Central memory CD4-positive, alpha-beta T cell (primary cell): ENCODE data around the gene GCLM.
A peak's percentile ranks its signal among the peaks of the same experiment; 100 is the strongest.
"Not testable (repeated sequence)": the region's sequence is repeated elsewhere in the genome, so short reads cannot be mapped to it uniquely, and the experiment has no call there.

ENCODE experiments used
- DNase-seq: peaks from one replicate; pipeline ENCODE4 v3.0.0; 2022
- total RNA-seq, 3 experiments: gene quantifications; one replicate each; lab custom pipeline; 2026; lab: John Stamatoyannopoulos, UW

The GCLM gene
- total RNA-seq: 24.5 to 122 (median 88.8) reads per million in 3 experiments

- peak; percentile 86 for DNase-seq
These were observed at the start of gene GCLM for GRCh38 chr1:93909146-93910050. Gene GCLM, minus strand, starts transcription at chr1:93909430. Its CDS starts 267 bp downstream, at chr1:93909163.

DNA sequence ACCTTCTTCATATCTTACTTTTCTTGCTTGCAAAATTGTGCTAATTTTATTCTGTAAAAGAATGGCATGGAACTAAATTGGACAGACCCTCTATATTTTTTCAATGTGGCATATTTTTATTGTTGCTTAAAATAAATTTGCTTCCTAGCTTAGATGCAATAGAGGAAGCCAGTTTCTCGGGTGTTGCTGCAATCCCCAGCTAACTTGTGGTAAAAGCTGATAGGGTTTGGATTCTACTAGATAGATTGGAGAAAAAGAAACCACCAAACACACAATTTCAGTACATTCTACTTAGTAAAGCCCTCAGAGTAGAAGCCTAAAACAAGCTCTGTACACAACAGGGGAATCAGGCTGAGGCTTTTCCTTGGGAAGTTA lies 49.5 kb upstream of the GCLM start:
- no peak for DNase-seq

DNA sequence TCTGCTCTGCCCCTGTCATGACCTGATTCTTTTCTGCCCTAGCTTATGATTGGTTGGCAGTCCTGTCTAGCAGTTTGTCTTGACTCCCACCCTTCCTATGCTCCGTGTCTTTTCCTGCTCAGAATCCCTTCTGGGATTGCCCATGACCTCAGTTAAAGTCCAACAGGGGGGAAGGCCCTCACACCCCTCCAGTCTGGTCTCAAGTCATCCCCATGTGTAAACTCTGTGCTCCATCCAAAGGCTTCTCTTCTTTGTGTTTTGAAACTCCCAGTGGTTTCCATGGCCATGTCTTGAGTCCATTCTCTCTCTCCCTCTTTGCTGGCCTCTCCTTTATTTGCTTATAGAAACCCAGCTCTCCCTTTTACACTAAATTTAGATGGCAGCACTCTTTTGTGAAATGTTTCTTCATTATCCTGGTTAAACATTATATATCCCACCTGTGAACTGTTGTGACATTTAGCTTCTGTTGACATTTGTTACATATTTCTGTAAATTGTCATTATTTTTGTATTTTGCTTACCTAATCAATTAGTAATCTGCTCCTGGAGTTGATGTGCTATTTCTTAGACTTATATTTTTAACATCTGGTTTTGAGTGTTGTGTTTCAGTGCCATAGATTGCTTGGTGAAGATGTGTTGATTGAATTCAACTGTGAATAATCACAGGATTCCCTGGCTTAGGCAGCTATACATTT lies 48.9 kb upstream of the GCLM start:
- no peak for DNase-seq

GRCh38 chr1:93955765-93956164 lies 46.5 kb upstream of the GCLM start:
- no peak for DNase-seq

GRCh38 chr1:93947002-93947686 lies 37.9 kb upstream of the GCLM start:
- DNase-seq: not testable (repeated sequence)

GRCh38 chr1:93938461-93939145 lies 29.4 kb upstream of the GCLM start:
- no peak for DNase-seq

- no peak for DNase-seq
These were observed 28.8 kb upstream of the GCLM start for GRCh38 chr1:93937997-93938396.

DNA sequence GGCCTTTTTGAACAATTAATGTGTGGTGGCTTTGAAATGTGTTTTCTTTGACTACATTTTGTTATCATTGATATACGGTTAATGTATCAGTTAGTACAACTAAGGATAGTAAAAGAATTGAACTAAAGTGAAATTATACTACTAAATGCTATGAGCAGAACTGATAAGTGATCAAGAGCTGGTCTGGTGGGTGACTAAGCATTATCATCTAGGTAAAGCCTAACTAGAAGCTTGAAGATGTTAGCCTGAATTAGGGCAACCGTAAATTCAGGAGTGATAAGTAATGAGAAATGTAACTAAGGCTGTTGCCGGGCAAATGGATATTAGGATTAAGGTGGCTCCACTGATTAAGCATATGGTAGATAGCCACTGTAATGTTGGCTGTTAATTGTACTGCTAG lies 16.0 kb upstream of the GCLM start:
- DNase-seq: no peak

- no peak for DNase-seq
These were observed 10.6 kb upstream of the GCLM start for GRCh38 chr1:93919780-93920179.

GRCh38 chr1:93917302-93917701 lies 8.1 kb upstream of the GCLM start:
- DNase-seq: no peak

GRCh38 chr1:93910880-93911279 lies 1.6 kb upstream of the GCLM start:
- not testable (repeated sequence) for DNase-seq

DNA sequence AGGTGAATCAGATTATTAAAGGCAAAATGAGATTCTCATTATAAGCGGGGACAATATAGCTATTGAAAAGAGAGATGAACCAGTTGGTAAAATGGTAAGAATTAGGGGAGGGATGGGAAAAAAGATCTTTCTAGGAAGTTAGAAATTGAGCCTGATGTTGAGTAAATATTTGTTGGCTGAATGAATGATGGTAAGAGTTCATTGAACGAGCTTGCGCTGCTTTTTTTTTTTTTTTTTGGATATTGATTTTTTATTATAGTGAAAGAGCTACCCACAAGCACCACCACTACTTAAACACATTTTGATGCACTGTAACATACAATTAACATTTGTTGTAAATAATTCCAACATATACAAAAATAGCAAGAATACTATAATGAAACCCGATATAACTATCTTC lies 1.1 kb upstream of the GCLM start:
- DNase-seq: no peak

- DNase-seq: peak; percentile 56
These were observed 660 bp downstream of the GCLM start for GRCh38 chr1:93908394-93909145.

DNA sequence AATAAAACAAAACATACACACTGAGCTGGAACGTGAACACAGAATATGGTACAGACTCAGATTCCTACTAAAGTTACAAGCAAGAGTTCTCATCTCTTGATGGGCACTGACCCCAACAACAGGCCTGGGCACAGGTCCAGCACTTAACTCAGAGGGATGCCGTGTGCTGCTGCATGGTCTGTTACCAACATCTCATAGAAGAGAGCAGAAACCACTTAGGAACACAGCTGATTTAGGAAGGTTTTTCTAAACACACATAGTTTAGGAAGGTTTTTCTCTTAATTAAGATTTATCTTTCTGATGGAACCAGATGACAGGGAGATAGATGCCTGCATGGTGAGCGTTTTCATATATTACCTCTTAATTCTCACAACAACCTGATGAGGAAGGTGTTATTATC lies 1.5 kb downstream of the GCLM start:
- no peak for DNase-seq

- DNase-seq: no peak
These were observed 2.8 kb downstream of the GCLM start for GRCh38 chr1:93906480-93906879.

- DNase-seq: no peak
These were observed 3.5 kb downstream of the GCLM start for GRCh38 chr1:93905734-93906133.

DNA sequence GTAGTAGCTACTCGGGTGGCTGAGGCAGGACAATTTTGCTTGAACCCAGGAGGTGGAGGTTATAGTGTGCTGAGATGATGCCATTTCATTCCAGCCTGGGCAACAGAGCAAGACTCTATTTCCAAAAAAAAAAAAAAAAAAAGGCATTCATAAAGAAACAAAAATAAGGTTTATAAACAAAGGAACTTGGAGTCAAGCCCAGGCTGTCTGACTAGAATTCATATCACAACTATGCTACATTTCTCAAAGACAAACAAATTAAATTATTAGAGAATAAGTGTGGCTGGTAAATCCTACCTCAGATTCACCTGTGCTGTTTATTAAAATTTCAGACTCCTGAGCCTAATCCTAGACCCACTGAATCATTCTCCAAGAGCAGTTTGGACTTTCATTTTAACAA lies 4.2 kb downstream of the GCLM start:
- DNase-seq: no peak

DNA sequence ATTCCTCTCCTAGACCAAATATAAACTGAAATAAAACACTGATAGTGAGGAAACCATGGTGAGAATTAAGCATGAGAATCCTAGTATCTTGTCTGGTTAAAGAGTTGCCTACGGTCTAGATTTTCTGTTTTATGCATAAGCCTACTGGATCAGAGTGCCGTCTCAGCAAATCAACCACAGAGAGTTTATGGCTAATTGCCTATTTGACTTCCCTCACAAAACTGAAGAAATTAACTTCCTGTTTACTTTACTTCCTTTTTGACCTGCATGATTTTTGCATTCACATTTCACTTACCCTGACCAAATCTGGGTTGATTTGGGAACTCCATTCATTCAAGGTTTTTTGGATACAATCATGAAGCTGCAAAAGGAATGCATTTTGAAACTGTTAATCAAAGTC lies 5.0 kb downstream of the GCLM start:
- peak; percentile 9 for DNase-seq

DNA sequence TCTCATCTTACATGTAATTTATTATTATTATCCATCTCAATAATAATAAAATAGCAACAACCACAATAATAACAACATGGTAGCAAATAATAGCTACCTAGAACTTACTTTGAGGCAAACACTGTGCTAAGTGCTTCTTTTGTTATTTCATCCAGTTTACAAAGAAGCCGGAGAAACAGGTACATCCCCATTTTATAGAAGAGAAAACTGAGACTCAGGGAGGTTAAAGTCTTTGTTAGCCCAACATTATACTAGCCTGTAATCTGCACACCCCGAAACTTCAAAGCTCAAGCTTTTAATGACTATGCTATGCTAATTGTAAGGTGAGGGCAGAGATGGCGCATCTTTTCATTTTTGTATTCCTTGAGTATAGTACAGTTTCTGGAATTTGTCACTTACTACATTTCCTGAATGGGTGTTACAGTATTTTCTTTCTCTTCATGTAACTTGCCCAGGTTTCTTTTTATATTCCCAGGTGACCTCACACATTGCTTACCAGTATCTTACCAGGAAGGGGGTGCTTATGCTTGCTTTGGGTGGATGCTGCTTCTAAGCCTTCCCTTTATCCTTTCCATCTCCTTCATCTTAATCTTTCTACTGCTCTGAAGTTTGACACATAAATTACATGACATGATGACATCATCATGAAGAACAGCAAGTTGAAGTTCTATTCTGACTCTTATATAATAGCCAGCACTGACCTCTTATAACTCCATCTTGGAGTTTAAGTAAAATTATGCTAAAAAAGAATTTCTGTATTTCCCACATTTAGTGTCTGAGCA lies 8.3 kb downstream of the GCLM start:
- DNase-seq: no peak

DNA sequence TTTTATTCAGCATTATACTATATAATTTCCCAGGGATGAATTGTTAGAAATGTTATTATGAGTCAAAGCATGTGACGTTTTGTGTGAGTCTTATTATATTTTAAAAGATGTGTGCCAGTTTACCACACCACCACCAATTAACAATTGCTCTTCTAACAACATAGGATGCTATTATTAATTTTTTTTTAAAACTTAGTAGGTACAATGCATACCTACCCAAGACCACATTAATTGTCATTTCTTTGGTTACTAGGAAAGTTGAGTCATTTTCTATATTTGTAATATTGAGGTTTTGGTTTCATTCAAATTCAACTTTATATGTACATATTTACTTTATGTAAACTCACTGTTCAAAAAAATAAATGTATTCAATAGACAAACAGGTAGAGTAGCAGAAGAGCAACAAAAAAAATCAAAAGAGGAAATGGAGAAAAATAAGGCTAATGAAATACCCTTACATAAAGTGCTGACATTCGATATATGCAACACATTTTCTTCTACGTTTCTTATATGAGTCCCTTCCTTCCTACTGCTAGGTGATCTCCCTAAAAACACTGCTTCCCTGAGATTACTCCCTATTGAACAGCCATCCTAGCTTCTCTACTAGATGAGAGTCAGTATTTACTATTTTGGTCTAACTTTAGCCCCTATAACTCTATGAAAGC lies 9.6 kb downstream of the GCLM start:
- no peak for DNase-seq

- DNase-seq: no peak
These were observed 20.3 kb downstream of the GCLM start for GRCh38 chr1:93888900-93889299.
